ENCODE results near the gene IL25. TPM values are rescaled to one million over a fixed set of nuclear protein-coding genes. Genes with fewer than 3 reads are reported as not detected.

IL25 gene
- polyA plus RNA-seq, 1 of the 3 experiments (the other 2 are of a cell fraction) = not detected

DNA sequence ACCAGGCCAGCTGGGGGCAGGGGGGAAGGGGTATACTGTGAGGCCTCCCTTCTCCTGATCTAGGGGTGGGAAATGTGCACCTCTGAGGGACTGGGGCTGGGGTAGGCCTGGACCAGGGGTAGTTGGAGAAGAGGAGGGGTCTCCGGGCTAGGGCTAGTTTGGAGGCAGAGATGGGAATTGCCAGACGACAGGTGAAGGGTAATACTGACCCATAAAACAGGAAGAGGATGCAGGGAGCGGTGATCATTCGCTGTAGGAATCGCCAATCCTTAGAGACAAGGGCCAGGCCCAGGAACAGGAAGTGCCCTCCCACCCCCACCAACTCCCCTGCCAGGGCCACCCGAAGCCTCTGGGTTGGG, 24.3 kb upstream of the IL25 start:
- 94% methylated on average over 6 of the region's 6 CpGs for WGBS (ENCODE audit: low lambda C conversion rate)
- H3K36me3 ChIP-seq (replicated peaks in 1 of 2; ENCODE audit: control insufficient read depth in 1 of 2, insufficient read depth in 2 of 2, low read length in 1 of 2) = peaks cover 0 to 2% of the 10 kb centered on the region in 2 experiments
- H3K9ac ChIP-seq = no peak overlapping the region
- POLR2A ChIA-PET = no interaction called here
- H3K4me3 ChIP-seq (ENCODE audit: low read depth in 2 of 2, low read length in 1 of 2) = no peak overlapping the region
- H3K4me2 ChIP-seq = no peak overlapping the region
- no peaks in the 10 kb centered on the region for H3K9me3 ChIP-seq
- no peaks in the 10 kb centered on the region for H3K79me2 ChIP-seq (ENCODE audit: insufficient read depth)
- H3K27me3 ChIP-seq (ENCODE audit: insufficient read depth) = no peaks in the 10 kb centered on the region
- no peaks in the 10 kb centered on the region for H4K20me1 ChIP-seq (ENCODE audit: insufficient read depth)
- H3K4me1 ChIP-seq (ENCODE audit: control insufficient read depth in 1 of 2, insufficient read depth in 2 of 2, low read depth in 1 of 2, low read length in 1 of 2) = peaks cover 0 to 10% of the 10 kb centered on the region in 2 experiments; a peak in 1 of 4 replicates
- CTCF ChIA-PET = interaction anchor here (1.1 to 3.5 kb wide), 4 partner anchors 10 to 47 kb away, joined by 4 to 16 read pairs (median 5); no protein-coding TSS in a partner anchor
- no peaks in the 10 kb centered on the region for H3F3A ChIP-seq (replicated peaks; ENCODE audit: insufficient read depth)
- no peaks in the 10 kb centered on the region for H3K9me2 ChIP-seq
- H3K27ac ChIP-seq (ENCODE audit: low read depth in 2 of 2, low read length in 1 of 2) = no peak overlapping the region; a peak in 1 of 4 replicates
- no peak overlapping the region for H2AFZ ChIP-seq (ENCODE audit: low read depth)
- TF ChIP-seq FOSL2 (IDR thresholded peaks at IDR 0.05; ENCODE audit: borderline replicate concordance, low read depth) = no peak
- no peak for TF ChIP-seq RAD21 (IDR thresholded peaks at IDR 0.05; ENCODE audit: low read length)
- no peak for TF ChIP-seq MXI1 (IDR thresholded peaks at IDR 0.05; ENCODE audit: low read depth, low read length)
- no peak for TF ChIP-seq JUND (IDR thresholded peaks at IDR 0.05)
- TF ChIP-seq, protein P1, sequence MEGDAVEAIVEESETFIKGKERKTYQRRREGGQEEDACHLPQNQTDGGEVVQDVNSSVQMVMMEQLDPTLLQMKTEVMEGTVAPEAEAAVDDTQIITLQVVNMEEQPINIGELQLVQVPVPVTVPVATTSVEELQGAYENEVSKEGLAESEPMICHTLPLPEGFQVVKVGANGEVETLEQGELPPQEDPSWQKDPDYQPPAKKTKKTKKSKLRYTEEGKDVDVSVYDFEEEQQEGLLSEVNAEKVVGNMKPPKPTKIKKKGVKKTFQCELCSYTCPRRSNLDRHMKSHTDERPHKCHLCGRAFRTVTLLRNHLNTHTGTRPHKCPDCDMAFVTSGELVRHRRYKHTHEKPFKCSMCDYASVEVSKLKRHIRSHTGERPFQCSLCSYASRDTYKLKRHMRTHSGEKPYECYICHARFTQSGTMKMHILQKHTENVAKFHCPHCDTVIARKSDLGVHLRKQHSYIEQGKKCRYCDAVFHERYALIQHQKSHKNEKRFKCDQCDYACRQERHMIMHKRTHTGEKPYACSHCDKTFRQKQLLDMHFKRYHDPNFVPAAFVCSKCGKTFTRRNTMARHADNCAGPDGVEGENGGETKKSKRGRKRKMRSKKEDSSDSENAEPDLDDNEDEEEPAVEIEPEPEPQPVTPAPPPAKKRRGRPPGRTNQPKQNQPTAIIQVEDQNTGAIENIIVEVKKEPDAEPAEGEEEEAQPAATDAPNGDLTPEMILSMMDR (IDR thresholded peaks at IDR 0.05) = no peak
- TF ChIP-seq, protein P2, sequence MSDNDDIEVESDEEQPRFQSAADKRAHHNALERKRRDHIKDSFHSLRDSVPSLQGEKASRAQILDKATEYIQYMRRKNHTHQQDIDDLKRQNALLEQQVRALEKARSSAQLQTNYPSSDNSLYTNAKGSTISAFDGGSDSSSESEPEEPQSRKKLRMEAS (IDR thresholded peaks at IDR 0.05; ENCODE audit: low read depth) = no peak
- TF ChIP-seq POLR2AphosphoS5 (IDR thresholded peaks at IDR 0.05; ENCODE audit: low read depth, low read length) = no peak
- no peak for TF ChIP-seq SIN3A (IDR thresholded peaks at IDR 0.05; ENCODE audit: borderline replicate concordance, low read depth, low read length)
- TF ChIP-seq SMC3 (IDR thresholded peaks at IDR 0.05; ENCODE audit: low read depth, low read length) = no peak
- TF ChIP-seq TAF1 (IDR thresholded peaks at IDR 0.05; ENCODE audit: borderline replicate concordance, low read depth, low read length) = no peak
- TF ChIP-seq GATA2 (CRISPR knock-in tag; IDR thresholded peaks at IDR 0.05) = no peak
- TF ChIP-seq, protein P3, sequence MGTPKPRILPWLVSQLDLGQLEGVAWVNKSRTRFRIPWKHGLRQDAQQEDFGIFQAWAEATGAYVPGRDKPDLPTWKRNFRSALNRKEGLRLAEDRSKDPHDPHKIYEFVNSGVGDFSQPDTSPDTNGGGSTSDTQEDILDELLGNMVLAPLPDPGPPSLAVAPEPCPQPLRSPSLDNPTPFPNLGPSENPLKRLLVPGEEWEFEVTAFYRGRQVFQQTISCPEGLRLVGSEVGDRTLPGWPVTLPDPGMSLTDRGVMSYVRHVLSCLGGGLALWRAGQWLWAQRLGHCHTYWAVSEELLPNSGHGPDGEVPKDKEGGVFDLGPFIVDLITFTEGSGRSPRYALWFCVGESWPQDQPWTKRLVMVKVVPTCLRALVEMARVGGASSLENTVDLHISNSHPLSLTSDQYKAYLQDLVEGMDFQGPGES (IDR thresholded peaks at IDR 0.05; ENCODE audit: low read depth, low read length) = no peak
- TF ChIP-seq RFX5 (IDR thresholded peaks at IDR 0.05; ENCODE audit: low read length) = no peak
- TF ChIP-seq, protein P4, sequence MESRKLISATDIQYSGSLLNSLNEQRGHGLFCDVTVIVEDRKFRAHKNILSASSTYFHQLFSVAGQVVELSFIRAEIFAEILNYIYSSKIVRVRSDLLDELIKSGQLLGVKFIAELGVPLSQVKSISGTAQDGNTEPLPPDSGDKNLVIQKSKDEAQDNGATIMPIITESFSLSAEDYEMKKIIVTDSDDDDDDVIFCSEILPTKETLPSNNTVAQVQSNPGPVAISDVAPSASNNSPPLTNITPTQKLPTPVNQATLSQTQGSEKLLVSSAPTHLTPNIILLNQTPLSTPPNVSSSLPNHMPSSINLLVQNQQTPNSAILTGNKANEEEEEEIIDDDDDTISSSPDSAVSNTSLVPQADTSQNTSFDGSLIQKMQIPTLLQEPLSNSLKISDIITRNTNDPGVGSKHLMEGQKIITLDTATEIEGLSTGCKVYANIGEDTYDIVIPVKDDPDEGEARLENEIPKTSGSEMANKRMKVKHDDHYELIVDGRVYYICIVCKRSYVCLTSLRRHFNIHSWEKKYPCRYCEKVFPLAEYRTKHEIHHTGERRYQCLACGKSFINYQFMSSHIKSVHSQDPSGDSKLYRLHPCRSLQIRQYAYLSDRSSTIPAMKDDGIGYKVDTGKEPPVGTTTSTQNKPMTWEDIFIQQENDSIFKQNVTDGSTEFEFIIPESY (IDR thresholded peaks at IDR 0.05; ENCODE audit: borderline replicate concordance, low read depth) = no peak
- no peak for TF ChIP-seq TEAD4 (IDR thresholded peaks at IDR 0.05; ENCODE audit: borderline replicate concordance, insufficient read depth)
- TF ChIP-seq FOXJ3 (CRISPR knock-in tag; IDR thresholded peaks at IDR 0.05) = no peak
- no peak for TF ChIP-seq FOXM1 (IDR thresholded peaks at IDR 0.05; ENCODE audit: low read depth)
- DNase-seq = no peak
